HG02759 (cell line): ENCODE data around the gene HPCA.

Experiments used
- ATAC-seq: cut with Tn5 transposase; IDR thresholded peaks from one replicate; pipeline ENCODE4 v1.9.1; 2021; ENCODE audit warnings: mild to moderate bottlenecking, moderate library complexity; ENCODE audit not compliant: unreplicated experiment

HPCA gene

DNA sequence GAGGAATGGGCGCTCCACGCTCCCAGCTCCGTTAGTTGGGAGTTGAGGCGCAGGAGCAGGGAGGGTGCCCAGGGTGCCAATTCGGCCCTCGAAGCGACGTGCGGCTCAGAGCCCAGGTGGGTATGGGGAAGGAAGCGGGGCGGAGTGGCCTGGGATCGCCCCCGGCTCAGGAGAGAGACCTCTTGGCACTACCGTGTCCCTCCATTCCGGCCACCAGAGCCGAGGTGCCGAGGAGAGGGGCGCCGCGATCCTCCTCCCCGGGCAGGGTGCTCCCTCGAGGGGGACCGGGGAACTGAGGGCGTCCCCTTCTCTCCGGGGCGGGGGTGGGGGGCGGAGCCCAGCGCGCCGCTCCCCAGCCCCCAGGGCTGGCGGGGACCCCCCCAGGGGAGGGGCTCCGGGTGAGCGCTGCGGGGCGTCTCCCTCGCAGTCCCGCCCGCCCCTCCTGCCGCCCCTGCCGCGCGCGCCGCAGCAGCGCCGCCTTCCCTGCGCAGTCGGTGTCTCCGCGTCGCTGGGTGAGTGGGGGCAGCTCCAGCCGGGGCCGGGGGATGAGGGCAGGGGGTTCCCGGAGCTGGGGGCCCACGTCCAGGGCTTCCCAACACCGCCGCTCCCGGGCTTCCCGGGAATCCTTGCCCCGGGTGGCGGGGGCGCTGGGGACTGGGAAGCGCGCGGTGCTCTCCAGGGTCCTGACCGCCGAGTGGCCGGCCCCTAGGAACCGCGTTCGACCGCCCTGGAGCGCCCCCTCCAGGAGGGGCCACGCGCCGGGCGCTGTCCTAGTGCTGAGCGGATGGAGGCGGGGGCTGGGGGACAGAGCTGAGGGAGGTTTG is at the start of gene HPCA:
Gene HPCA, plus strand, starts transcription at position 488 of the 824 bp plus-strand sequence. CDS start 2,408 bp downstream, outside the sequence.
- no peak for ATAC-seq

DNA sequence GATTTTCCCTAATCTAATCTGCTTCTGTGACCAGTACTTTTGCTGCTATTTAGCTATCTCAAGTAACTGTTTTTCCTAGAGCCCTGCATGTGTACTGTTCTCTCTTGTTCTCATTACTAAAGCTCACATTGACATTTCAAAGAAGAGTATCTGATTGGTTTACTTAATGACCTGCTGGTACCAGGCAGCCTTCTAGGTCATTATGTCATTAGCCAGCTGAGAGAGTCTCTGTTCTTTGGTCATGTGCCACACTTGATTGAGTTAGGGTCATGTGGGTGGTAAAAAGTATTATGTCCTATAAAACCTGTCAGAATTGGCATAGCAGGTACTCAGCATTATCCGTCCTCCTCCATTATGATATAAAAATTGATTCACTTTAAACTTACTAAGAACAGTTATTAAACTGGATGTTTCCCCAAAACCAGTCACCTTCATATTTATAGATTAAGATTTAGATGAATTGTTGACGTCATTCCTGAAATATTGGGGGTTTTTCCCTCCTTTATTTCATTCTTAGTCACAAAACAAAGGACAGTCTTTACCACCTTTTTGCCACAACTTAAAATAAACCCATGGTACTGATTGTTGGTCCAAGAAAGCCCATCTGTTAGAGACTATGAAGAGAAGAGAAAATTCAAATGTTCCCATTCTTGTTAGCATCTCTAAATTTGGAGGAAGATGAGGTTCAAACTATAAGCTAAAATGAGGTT is 37.8 kb upstream of the HPCA start:
- no peak for ATAC-seq

DNA sequence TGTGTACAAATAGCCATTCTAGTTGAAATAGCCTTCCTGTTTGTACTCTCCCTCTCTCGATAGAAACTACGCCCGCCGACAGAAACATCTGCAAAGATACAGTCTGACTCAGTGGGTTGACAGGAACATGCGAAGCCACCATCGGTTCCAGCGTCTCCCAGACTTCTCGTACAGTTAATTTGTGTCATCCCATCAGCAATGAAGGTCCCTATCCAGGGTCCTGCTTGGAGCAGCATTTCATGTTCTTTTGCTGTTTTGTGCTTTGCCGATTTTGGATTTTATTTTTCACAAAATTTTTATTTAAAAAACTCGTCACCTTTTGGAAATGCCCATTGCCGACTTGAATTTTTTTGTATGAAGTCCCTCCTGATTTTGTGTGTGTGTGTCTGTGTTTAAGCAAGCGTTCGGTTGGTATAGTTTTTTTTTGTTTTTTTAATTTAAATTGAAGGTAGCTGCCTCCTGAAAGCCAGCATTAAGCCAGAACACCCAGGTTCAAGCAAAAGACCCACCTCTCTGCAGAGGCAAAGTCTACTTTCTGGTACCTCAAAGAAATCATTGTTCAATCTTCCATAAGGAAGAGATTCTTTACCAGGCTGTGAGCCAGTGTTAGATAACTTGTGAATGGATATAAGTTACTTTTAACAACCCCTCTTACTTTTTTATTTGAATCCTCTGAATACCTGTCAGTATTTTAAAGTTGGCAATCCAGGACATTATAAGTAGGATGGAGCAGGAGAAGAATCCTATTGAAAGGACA is 30.3 kb upstream of the HPCA start:
- no peak for ATAC-seq

DNA sequence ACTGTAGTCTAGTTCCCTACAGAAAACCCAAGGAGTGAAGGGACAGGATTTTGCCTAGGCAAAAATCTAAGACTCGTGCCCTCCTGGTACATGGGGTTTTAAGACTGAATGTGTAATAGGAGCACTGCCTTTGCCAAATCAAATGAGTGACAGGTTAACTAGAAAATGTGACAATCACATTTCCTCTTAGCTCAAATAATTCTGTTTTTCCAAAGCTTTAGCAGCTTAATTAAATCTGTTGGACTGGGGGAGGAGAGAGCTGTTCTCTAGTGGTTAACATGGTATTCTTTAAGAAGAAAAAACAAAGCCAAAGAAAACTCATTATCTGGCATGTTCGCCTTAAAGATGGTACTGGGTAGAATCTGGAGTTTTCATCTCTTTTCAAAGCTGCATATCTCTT is 28.2 kb upstream of the HPCA start:
- ATAC-seq: no peak

DNA sequence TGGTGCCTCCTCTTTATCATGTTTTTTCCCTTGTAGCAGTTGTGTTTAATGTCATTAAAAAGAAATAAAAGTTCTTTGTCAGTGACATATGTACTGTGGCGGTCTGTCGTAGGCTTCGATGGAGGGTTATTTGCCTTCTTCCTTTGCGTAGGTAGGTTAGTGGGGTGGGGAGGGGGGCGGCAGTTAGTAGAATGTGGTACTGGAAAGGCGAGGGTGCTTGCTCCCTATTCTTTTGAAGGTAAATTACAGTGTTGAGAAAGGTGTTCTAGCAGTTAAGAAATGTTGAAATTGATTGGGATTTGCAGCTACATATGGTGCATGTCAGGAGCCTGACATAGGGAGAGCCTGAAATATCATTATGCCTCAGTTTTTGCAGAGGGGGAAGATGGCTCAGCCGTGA is 27.5 kb upstream of the HPCA start:
- ATAC-seq: no peak

DNA sequence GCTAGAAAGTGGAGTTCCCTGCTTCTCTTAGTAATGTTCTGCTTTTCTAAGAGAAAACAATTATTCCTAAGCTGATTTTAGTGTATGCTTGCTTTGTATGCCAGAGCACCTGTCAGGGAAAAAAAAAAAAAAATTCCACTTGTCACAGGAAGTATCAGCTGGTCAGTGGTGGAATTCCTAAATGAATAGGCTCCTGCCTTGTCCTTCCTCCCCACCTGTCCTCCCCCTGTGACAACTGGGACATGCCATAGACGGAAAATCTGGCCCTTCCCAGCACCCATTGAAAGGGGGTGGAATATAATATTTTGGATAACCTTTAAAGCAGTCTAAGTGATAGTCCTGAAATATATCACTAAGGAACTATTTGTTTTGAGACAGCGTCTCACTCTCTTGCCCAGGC is 26.4 kb upstream of the HPCA start:
- no peak for ATAC-seq

DNA sequence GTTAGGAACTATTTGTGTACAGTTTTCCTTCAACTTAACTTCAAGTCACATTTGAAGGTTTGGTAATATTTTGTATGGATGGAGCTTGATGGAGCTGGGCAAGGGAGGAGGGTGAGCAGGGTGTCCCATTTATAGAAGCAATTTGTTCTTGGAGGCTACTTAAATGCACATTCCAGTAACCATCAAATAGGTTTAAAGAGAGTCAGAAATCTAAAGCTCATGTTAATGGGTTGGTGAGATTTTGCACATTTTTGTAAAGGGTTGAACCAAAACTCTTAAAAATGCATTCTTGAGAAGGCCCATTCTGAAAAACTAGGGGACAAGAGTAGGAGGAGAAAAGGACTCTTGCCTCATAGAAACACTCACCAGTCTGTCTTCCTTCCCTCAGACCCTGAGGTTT is 25.7 kb upstream of the HPCA start:
- no peak for ATAC-seq

DNA sequence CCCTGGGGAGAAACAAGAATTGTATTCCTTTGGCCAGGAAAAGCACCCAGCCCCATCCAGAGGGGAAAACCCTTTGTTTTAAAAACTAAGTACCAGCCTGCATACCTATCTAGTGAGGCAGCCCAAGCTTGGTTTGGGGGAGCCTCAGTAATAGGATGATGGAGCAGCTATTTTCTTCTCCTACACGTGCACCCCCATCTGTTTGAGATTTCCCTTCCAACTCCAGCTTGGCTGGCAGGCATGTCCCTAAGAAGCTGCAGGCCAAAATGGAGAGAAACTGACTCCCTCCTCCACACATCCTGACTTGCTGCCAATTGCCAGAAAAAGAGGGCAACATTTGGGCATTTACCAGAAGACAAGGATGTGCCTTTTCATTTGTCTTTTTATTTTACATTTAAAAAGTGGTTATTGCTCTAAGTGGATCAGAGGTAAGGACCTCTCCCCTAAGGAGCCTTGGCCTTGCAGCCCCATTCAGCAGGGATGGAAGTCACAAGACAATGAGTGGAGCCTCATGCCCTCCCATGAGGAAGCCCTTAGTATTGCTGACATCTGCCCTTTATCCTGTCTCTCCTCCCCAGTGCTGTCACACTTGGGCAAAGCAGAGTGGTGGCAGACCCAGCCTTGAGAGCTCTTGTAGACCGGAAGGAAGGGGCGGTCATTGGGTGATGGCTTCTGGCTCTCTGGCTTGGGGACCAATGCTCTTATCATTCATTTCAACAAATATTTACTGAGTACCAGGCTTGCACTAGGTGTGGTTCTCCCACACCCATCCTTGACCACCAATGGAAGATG is 24.2 kb upstream of the HPCA start:
- no peak for ATAC-seq

DNA sequence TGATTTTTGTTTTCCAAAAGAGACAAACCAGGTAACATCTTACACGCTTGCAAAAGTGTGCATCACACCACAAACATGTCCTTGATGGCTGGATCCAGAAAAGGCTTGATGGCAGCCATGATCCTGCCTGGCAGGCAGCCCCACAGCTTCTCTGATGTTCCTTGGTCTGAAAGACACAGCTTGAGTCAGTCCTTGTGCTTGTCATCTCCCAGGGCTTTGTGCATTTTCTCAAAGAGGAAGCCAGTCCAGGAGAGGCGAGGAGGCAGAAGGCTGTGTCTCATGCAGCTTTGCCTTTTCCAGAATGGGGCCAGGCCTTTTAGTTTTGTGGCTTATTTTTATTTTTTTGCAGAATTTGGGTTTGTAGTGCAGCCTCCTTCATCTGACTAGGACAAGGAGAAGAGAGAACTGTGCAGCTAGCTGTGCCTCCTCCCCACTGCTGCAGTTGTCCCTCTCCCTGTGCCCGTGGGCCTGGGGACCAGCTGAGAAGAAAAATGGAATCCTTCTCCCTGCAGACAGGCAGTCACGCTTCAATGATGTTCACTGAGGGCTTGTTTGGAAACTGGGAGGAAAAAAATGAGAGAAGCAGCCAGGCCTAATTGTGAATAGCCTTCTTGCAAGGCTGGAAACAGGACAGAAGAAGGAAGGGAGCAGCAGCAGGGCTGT is 22.9 kb upstream of the HPCA start:
- no peak for ATAC-seq

DNA sequence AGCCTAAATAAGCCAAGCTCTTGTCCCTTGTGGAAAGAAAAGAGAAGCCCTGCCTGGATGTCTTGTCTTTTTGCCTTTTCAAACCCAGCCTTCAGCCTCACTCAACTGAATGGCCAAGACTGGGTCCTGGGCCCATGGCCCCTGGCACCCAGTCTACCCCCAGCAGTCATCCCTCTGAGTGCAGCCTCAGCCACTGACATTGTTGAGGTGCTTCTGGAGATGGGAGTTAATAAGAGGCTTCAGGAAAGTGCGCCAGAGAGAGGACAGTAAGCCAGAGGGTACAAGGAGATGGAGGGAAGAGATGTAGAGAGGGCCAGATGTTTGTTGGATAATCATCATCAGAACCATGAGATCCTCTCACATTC is 22.4 kb upstream of the HPCA start:
- no peak for ATAC-seq

DNA sequence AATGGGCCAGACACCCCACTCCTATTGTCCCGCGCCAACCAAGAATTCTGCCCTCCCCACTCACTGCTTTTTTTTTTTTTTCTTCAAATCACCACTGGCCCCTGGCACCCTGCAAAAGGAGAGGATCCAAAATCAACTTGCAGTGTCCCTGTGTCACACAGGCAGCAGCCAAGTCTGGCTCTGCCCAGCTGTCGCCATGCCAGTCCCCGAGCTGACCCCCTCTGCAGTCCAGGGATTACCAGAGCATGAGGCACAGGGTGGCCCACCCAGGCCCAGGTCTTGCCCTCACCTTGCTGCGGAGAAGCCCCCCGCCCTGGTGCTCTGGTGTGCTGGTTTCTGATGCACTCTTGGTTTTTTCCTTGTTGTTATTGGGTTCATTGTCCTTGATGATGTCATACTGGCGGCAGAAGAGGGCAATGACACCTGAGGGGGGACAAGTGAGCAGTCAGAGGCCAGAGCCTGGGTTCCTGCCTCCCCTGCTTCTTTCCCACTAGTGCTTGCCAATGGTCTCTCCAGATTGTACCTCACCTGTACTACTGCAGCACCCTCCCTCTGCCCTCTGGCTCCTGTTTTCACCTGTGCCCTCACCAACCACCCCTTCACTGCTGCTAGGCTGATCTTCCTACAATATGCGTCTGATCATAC is 21.8 kb upstream of the HPCA start:
- no peak for ATAC-seq

DNA sequence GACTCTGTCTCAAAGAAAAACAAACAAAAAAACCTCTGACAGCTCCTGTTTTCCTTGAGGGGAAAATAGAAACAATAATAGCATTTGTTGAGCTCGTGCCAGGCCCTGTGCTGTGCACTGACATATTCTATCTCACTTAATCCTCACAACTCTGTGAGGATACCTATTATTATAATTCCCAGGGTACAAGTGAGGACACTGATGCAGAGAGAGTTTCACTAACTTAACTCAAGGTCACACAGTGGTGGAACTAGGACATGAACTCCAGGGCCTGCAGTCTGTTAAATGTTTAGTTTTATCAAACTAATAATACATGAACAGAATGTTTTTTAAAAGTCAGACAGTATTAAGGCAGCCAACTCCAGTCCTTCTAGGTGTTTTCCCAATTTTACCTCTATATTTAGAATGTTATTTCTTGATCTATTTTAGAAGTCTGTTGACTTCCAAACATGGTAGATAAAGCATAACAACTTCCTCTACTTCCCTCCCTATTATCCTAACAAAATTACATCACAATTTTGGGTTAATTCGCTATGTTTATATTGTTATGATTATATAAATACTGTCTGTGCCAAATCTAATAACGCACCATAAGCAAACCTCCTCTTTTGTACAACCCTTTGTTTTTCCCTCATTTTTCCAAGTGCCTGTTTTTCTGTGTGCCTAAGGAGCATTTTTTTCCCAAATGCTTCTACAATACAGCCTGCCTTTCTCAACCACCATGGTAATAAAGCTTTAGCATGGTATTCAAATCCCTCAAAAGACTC is 20.5 kb upstream of the HPCA start:
- no peak for ATAC-seq

DNA sequence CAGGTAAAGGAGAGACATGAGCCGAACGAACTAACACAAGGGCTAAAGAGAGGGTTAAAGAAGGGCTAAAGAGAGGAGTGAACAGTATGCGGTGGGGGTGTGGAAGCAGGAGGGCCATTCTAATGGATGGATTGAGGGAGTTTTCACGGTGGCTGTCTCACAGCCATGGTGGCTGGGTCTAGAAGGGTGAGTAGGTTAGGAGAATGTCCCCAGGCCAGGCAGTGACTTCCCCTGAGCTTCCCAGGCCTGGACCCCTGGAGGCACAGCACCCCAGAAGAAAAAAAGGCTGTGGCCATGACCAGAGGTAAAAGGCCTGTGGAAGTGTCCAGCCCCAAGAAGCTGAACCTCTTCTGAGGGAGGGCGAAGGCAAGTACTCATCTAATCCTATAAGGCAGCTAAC is 19.1 kb upstream of the HPCA start:
- no peak for ATAC-seq

DNA sequence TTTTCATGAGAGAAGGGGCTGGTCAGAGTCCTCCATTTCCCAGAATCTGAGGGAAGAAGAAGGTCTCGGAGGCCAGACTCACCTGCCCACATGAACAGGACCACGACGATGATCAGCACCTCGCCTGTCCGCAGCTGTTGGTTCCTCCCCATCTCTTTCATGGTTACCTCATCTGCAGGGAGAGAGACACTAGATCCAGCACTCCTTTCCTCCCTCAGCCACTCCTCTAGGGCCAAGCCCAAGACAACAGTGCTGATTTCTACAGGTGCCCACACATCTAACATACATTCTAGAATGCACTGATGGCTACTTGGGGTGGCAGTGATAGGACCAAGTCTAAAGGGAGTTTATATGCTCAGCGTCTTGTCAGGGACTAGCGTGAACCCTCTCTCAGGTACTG is 18.6 kb upstream of the HPCA start:
- no peak for ATAC-seq

DNA sequence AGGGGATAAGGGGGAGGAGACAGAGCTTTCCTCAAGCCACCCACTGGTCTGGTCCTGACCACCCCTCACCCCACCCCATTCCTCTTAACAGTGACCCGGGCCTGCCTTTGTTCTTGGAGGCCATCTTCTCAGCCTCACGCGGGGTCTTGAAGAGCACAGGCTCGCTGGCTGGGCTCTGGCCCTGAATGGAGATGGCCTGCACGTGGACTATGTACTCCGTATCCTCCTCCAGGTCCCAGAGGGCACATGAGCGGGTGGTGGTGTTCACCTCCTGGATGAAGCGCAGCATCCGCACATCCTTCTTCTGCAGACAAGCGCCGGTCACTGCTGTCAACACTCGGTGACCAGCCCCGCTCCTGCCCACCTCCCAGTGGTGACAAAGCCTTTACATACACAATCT is 18.2 kb upstream of the HPCA start:
- ATAC-seq: no peak

DNA sequence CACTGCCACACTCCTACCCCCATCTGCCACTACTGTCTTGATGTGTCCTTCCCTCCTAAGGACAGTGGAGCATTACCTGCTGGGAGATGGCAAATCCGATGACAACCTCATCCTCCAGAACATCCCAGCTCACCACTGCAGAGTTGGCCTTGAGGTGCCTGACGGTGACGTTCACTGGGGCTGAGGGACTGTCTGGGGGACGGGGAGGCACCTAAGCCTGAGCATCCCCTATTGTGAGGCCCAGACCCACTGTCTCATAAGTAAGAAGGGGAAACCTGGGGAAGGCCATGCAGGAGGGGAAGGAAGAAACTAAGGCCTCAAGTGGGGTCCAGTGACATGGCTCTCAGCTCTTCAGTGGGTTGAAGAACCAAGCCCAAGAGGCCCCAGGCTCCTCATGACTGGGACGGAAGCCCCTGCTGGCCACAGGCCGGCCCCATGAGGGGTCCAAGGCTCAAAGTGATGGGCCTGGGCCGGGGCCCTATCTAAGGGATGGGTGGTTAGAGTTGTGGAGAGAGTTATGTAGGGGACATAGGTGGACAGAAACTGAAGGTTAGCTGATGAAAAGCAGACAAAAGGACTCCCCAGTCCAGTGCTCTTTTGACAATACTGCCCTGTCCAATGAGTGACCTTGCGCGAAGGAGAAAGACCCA is 17.4 kb upstream of the HPCA start:
- no peak for ATAC-seq

DNA sequence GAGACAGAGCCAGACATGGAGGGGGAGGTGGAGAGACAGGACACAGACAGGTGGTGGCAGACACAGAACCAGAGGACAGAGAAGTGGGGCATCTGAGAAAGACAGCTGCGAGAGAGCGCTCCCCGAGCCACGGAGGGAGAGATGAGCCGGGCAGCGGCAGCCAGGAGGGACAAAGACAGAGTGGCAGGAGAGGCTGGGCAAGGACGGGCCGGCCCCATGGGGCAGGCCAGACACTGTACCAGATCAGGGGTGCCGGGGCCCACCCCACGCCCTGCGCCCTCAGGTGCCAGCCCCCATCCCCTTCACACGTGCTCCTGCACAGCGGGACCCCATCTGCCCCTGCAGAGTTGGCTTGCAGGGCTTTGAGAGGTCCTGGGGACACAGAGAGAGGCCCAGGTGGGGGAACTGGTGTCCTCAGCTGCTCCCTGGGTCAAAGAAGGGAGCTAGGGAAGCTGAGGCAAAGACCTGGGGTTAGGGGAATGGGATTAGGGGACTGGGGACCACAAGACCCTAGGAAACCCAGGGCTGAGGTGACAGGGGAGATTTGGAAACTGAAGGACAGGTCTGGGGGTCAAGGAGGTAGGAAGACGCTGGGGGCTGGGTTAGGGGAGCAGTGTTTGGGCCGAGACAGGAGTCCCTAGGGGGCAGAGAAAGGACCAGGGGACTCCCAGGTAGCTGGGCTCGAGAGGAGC is 16.2 kb upstream of the HPCA start:
- no peak for ATAC-seq
